Testis (tissue), 3 donors: ENCODE data around the gene ASIC5. TPM values are rescaled to one million over a fixed set of nuclear protein-coding genes. Genes with fewer than 3 reads are reported as not detected.
A peak's percentile ranks its signal among the peaks of the same experiment; 100 is the strongest.

Source experiments
- DNase-seq: peaks from one replicate; pipeline ENCODE4 v3.0.0-alpha.2; 2019
- H3K27ac ChIP-seq, 2 donors: fragments of 200-600 bp; sonication (generic); one replicate each; pipeline ENCODE4 v1.5.1; 2019
- H3K27me3 ChIP-seq: fragments of 200-600 bp; sonication (generic); one replicate; pipeline ENCODE4 v1.5.1; 2019
- H3K36me3 ChIP-seq: fragments of 200-600 bp; sonication (generic); one replicate; pipeline ENCODE4 v1.5.1; 2017; ENCODE audit warnings: low read depth; ENCODE audit errors: missing control alignments
- H3K4me1 ChIP-seq: fragments of 200-600 bp; sonication (generic); one replicate; pipeline ENCODE4 v1.5.1; 2019
- H3K4me3 ChIP-seq, 2 donors: fragments of 200-600 bp; sonication (generic); one replicate each; pipeline ENCODE4 v1.5.1; 2017 to 2019
- H3K9me3 ChIP-seq: fragments of 200-600 bp; sonication (generic); one replicate; pipeline ENCODE4 v1.5.1; 2017
- POLR2A ChIP-seq: fragments of 450-650 bp; IDR thresholded peaks from one replicate; pipeline ENCODE4 v1.6.1; 2017; ENCODE audit warnings: antibody characterized with exemption, mild to moderate bottlenecking, moderate library complexity
- WGBS, 2 donors: methylation state at CpG; one replicate each; pipeline ENCODE4 v1.1.5; 2018; 5-methylcytosine and 5-hydroxymethylcytosine counted together
- intact Hi-C: fragments of 100-400 bp; cut with DNase I; formaldehyde crosslinking; loops from one replicate; pipeline ENCODE4 v1.15.1; 2023; ENCODE audit warnings: low total_unique reads
- polyA plus RNA-seq: library from polyadenylated mRNA; stranded (reverse); fragments of 350-450 nt; fragmentation: Illumina TruSeq; extraction: RNeasy Lipid Tissue Mini Kit (QIAGEN cat#74804); gene quantifications from one replicate; pipeline ENCODE4 v1.2.3, GENCODE V29; 2014; ENCODE audit warnings: low read depth, low replicate concordance; ENCODE audit not compliant: insufficient read depth
- total RNA-seq, 2 donors: library from RNA; depleted of rRNA; stranded (reverse); fragments of >200 nt; gene quantifications; one replicate each; pipeline ENCODE4 v1.2.3, GENCODE V29; 2016
- TF ChIP-seq, protein P1 (sequence below), 3 experiments: fragments of 450-650 bp in 2 of 3; fragments of 200-600 bp in 1 of 3; sonication (generic) in 1 of 3; IDR thresholded peaks; one replicate each; pipeline ENCODE4 v1.5.1; 2016 to 2019; ENCODE audit warnings: antibody characterized with exemption in 3 of 3, mild to moderate bottlenecking in 2 of 3, moderate library complexity in 1 of 3

Gene ASIC5
- total and polyA plus RNA-seq, 3 donors from 2014 or later, result not detected

DNA sequence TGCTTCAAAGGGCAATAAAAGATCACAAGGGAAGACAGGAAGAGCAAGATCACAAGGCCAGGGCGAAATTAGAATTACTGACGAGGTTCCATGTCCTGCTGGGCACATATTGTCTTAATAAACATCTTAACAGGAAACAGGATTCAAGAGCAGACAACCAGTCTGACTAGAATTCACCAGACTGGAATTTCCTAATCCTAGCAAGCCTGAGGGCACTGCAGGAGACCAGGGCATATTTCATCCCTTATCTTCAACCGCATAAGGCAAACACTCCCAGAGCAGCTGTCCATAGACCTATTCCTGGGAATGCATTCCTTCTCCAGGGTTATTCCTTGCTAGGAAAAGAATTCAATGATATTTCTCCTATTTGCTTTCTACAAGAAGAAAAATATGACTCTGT, 25.0 kb upstream of the ASIC5 start:
- WGBS, 2 donors, result 80 to 81% methylated on average over 3 of the region's 3 CpGs
- no peaks in the 10 kb centered on the region for H3K27me3 ChIP-seq
- H3K4me3 ChIP-seq, result no peak overlapping the region
- H3K27ac ChIP-seq, result no peak overlapping the region
- no peak for TF ChIP-seq POLR2A
- TF ChIP-seq, protein P1, sequence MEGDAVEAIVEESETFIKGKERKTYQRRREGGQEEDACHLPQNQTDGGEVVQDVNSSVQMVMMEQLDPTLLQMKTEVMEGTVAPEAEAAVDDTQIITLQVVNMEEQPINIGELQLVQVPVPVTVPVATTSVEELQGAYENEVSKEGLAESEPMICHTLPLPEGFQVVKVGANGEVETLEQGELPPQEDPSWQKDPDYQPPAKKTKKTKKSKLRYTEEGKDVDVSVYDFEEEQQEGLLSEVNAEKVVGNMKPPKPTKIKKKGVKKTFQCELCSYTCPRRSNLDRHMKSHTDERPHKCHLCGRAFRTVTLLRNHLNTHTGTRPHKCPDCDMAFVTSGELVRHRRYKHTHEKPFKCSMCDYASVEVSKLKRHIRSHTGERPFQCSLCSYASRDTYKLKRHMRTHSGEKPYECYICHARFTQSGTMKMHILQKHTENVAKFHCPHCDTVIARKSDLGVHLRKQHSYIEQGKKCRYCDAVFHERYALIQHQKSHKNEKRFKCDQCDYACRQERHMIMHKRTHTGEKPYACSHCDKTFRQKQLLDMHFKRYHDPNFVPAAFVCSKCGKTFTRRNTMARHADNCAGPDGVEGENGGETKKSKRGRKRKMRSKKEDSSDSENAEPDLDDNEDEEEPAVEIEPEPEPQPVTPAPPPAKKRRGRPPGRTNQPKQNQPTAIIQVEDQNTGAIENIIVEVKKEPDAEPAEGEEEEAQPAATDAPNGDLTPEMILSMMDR (IDR thresholded peaks at IDR 0.05), result no peak
- intact Hi-C loops, result no loop called here
- no peaks in the 10 kb centered on the region for H3K9me3 ChIP-seq
- no peaks in the 10 kb centered on the region for H3K4me1 ChIP-seq
- DNase-seq, result no peak
- no peaks in the 10 kb centered on the region for H3K36me3 ChIP-seq

DNA sequence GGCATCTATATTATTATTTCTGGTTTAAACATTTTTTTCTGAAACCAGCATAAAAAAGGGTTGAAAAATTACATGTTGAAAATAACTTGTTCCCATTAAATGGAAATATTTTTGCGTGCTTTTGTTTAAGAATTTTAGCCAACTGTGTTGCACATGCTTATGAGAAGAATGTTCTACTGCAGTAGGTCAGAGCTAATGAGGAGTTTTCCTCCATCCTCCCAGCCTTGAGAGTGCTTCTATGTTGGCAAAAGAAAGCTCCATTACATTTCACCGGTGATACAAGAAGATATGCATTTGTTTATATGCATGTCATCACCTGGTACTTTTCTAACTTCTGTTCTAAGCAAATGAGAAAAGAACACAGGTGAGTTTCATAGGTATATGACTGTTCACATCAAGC, 23.9 kb upstream of the ASIC5 start:
- Histone ChIP-seq H3K4me3 (no peak overlapping the region), H3K36me3 (no peaks in the 10 kb centered on the region), H3K9me3 (no peaks in the 10 kb centered on the region), H3K27ac (no peak overlapping the region), H3K4me1 (no peaks in the 10 kb centered on the region), H3K27me3 (no peaks in the 10 kb centered on the region)
- TF ChIP-seq, protein P1 (IDR thresholded peaks at IDR 0.05), result no peak
- TF ChIP-seq POLR2A, result no peak
- intact Hi-C loops, result no loop called here
- WGBS, 2 donors, result 45 to 63% methylated on average over 2 of the region's 2 CpGs
- DNase-seq, result no peak

DNA sequence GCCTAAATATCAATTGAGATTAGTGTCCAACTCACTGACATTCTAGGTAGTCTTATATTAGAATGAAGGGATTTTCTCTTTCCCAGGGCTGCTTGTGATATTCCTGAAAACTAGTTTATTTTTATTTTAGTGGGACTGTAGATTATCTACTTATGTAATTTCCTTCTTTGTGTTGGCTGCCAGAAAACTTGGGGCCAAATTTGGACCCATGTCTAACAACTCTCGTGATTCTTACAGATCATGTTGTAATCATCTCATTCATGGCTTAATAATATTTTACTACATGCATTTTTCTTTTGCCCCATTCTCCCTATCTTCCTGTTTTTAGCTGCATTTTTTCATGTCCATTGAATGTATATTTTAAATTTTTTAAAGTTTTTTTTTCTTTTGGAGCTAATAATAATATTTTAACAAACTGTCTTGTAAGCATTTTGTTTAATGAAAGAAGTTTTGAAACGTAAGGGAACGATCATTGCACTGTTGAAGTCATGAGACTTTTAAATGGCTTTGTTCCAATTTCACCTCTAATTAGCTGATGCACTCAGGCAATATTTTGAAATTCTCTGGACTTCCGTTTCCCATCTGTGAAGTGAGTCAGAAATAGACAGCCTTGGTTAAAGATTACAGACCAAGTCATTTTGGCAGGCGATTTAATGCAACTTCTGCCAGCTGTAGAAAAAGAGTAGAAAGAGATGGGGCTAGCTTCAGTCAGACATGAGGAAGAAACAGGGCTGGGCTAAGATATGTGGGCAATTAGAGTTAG, 23.1 kb upstream of the ASIC5 start:
- TF ChIP-seq POLR2A, result no peak
- TF ChIP-seq, protein P1 (IDR thresholded peaks at IDR 0.05), result no peak
- DNase-seq, result peak; percentile 15

DNA sequence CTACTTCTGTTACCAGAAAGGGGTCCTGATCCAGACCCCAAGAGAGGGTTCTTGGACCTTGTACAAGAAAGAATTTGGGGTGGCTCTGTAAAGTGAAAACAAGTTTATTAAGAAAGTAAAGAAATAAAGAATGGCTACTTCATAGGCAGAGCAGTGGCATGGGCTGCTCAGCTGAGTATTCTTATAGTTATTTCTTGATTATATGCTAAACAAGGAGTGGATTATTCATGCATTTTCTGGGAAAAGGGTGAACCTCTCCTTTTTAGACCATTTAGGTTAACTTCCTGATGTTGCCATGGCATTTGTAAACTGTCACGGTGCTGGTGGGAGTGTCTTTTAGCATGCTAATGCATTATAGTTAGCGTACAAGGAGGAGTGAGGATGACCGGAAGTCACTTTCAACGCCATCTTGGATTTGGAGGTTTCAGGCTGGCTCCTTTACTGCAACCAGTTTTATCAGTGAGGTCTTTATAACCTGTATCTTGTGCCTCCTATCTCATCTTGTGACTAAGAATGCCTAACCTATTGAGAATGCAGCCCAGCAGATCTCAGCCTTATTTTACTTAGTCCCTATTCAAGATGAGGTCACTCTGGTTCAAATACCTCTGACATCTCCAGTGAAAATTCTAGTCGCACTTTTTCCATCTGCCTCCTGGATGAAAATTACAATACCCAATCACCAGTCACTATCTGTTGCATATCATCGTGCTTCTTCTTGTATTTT, 21.9 kb upstream of the ASIC5 start:
- no peak overlapping the region for H3K4me3 ChIP-seq
- no peaks in the 10 kb centered on the region for H3K36me3 ChIP-seq
- H3K4me1 ChIP-seq, result no peaks in the 10 kb centered on the region
- WGBS, 2 donors, result 61 to 75% methylated on average over 5 to 6 of the region's 6 CpGs
- no peak overlapping the region for H3K27ac ChIP-seq
- H3K9me3 ChIP-seq, result no peaks in the 10 kb centered on the region
- TF ChIP-seq POLR2A, result no peak
- TF ChIP-seq, protein P1 (IDR thresholded peaks at IDR 0.05), result no peak
- no peak for DNase-seq
- intact Hi-C loops, result no loop called here
- H3K27me3 ChIP-seq, result no peaks in the 10 kb centered on the region

More for the DNA sequence above, 23.1 kb upstream of the ASIC5 start:
- no peak overlapping the region for H3K27ac ChIP-seq
- intact Hi-C loops, result no loop called here
- no peak overlapping the region for H3K4me3 ChIP-seq
- H3K36me3 ChIP-seq, result no peaks in the 10 kb centered on the region
- no peaks in the 10 kb centered on the region for H3K27me3 ChIP-seq
- no peaks in the 10 kb centered on the region for H3K9me3 ChIP-seq
- 30 to 37% methylated on average over 5 of the region's 5 CpGs for WGBS, 2 donors
- H3K4me1 ChIP-seq, result no peaks in the 10 kb centered on the region
